Measurements from ENCODE around the gene ABI3BP.

Gene ABI3BP

GRCh38 chr3:100781301-100781700, 211.9 kb downstream of the ABI3BP start:
- Histone ChIP-seq H2AFZ (ENCODE audit: low read length, unreplicated experiment) (no peak overlapping the region), H3K27ac (ENCODE audit: low read depth, low read length) (no peak overlapping the region), H3K4me1 (ENCODE audit: control insufficient read depth, insufficient read depth, low read length, unreplicated experiment) (peaks cover 12% of the 10 kb centered on the region), H3K4me3 (ENCODE audit: low read depth, low read length) (no peak overlapping the region), H3K36me3 (ENCODE audit: insufficient read depth, low read length) (peaks cover 12% of the 10 kb centered on the region), H3K79me2 (ENCODE audit: control insufficient read depth, insufficient read depth, low read length, unreplicated experiment) (no peaks in the 10 kb centered on the region), H3K27me3 (ENCODE audit: insufficient read depth, low read length) (no peaks in the 10 kb centered on the region)

- Histone ChIP-seq H3K36me3 (ENCODE audit: insufficient read depth, low read length) (peaks cover 2% of the 10 kb centered on the region), H3K79me2 (ENCODE audit: control insufficient read depth, insufficient read depth, low read length, unreplicated experiment) (no peaks in the 10 kb centered on the region), H3K27ac (ENCODE audit: low read depth, low read length) (no peak overlapping the region), H3K4me1 (ENCODE audit: control insufficient read depth, insufficient read depth, low read length, unreplicated experiment) (peaks cover 12% of the 10 kb centered on the region), H3K27me3 (ENCODE audit: insufficient read depth, low read length) (no peaks in the 10 kb centered on the region), H3K4me3 (ENCODE audit: low read depth, low read length) (no peak overlapping the region), H2AFZ (ENCODE audit: low read length, unreplicated experiment) (no peak overlapping the region)
Measured at GRCh38 chr3:100780071-100780622, 213.1 kb downstream of the ABI3BP start.

- Histone ChIP-seq H3K27ac (ENCODE audit: low read depth, low read length) (no peak overlapping the region), H3K36me3 (ENCODE audit: insufficient read depth, low read length) (no peaks in the 10 kb centered on the region), H3K27me3 (ENCODE audit: insufficient read depth, low read length) (no peaks in the 10 kb centered on the region), H3K79me2 (ENCODE audit: control insufficient read depth, insufficient read depth, low read length, unreplicated experiment) (no peaks in the 10 kb centered on the region), H3K4me3 (ENCODE audit: low read depth, low read length) (no peak overlapping the region), H2AFZ (ENCODE audit: low read length, unreplicated experiment) (no peak overlapping the region), H3K4me1 (ENCODE audit: control insufficient read depth, insufficient read depth, low read length, unreplicated experiment) (peaks cover 12% of the 10 kb centered on the region)
Measured at GRCh38 chr3:100779480-100779879, 213.7 kb downstream of the ABI3BP start.

- Histone ChIP-seq H3K27me3 (ENCODE audit: insufficient read depth, low read length) (no peaks in the 10 kb centered on the region), H2AFZ (ENCODE audit: low read length, unreplicated experiment) (no peak overlapping the region), H3K79me2 (ENCODE audit: control insufficient read depth, insufficient read depth, low read length, unreplicated experiment) (no peaks in the 10 kb centered on the region), H3K36me3 (ENCODE audit: insufficient read depth, low read length) (0 out of 2 replicates have a peak, but pooled peaks cover 8% of the 10 kb centered on the region), H3K4me3 (ENCODE audit: low read depth, low read length) (no peak overlapping the region), H3K27ac (ENCODE audit: low read depth, low read length) (peak overlapping the region; percentile 33; the same call in 1 of the 2 replicates), H3K4me1 (ENCODE audit: control insufficient read depth, insufficient read depth, low read length, unreplicated experiment) (peaks cover 8% of the 10 kb centered on the region)
Measured at GRCh38 chr3:100777271-100777670, 215.9 kb downstream of the ABI3BP start.

GRCh38 chr3:100776746-100777145, 216.5 kb downstream of the ABI3BP start:
- Histone ChIP-seq H3K27ac (ENCODE audit: low read depth, low read length) (peak overlapping the region; percentile 33; the same call in 1 of the 2 replicates), H3K27me3 (ENCODE audit: insufficient read depth, low read length) (no peaks in the 10 kb centered on the region), H2AFZ (ENCODE audit: low read length, unreplicated experiment) (no peak overlapping the region), H3K4me1 (ENCODE audit: control insufficient read depth, insufficient read depth, low read length, unreplicated experiment) (peaks cover 7% of the 10 kb centered on the region), H3K4me3 (ENCODE audit: low read depth, low read length) (no peak overlapping the region), H3K79me2 (ENCODE audit: control insufficient read depth, insufficient read depth, low read length, unreplicated experiment) (no peaks in the 10 kb centered on the region), H3K36me3 (ENCODE audit: insufficient read depth, low read length) (0 out of 2 replicates have a peak, but pooled peaks cover 8% of the 10 kb centered on the region)

GRCh38 chr3:100776097-100776729, 217.0 kb downstream of the ABI3BP start:
- Histone ChIP-seq H3K4me1 (ENCODE audit: control insufficient read depth, insufficient read depth, low read length, unreplicated experiment) (peaks cover 2% of the 10 kb centered on the region), H3K4me3 (ENCODE audit: low read depth, low read length) (no peak overlapping the region), H2AFZ (ENCODE audit: low read length, unreplicated experiment) (no peak overlapping the region), H3K36me3 (ENCODE audit: insufficient read depth, low read length) (0 out of 2 replicates have a peak, but pooled peaks cover 8% of the 10 kb centered on the region), H3K27me3 (ENCODE audit: insufficient read depth, low read length) (no peaks in the 10 kb centered on the region), H3K27ac (ENCODE audit: low read depth, low read length) (no peak overlapping the region), H3K79me2 (ENCODE audit: control insufficient read depth, insufficient read depth, low read length, unreplicated experiment) (no peaks in the 10 kb centered on the region)

GRCh38 chr3:100775669-100776068, 217.6 kb downstream of the ABI3BP start:
- Histone ChIP-seq H2AFZ (ENCODE audit: low read length, unreplicated experiment) (no peak overlapping the region), H3K27ac (ENCODE audit: low read depth, low read length) (no peak overlapping the region), H3K4me3 (ENCODE audit: low read depth, low read length) (no peak overlapping the region), H3K36me3 (ENCODE audit: insufficient read depth, low read length) (0 out of 2 replicates have a peak, but pooled peaks cover 8% of the 10 kb centered on the region), H3K4me1 (ENCODE audit: control insufficient read depth, insufficient read depth, low read length, unreplicated experiment) (no peaks in the 10 kb centered on the region), H3K27me3 (ENCODE audit: insufficient read depth, low read length) (no peaks in the 10 kb centered on the region), H3K79me2 (ENCODE audit: control insufficient read depth, insufficient read depth, low read length, unreplicated experiment) (no peaks in the 10 kb centered on the region)

- Histone ChIP-seq H2AFZ (ENCODE audit: low read length, unreplicated experiment) (no peak overlapping the region), H3K27me3 (ENCODE audit: insufficient read depth, low read length) (no peaks in the 10 kb centered on the region), H3K4me1 (ENCODE audit: control insufficient read depth, insufficient read depth, low read length, unreplicated experiment) (no peaks in the 10 kb centered on the region)
Measured at GRCh38 chr3:100775226-100775625, 218.0 kb downstream of the ABI3BP start.

GRCh38 chr3:100769693-100770092, 223.5 kb downstream of the ABI3BP start:
- Histone ChIP-seq H2AFZ (ENCODE audit: low read length, unreplicated experiment) (no peak overlapping the region), H3K36me3 (ENCODE audit: insufficient read depth, low read length) (peaks cover 8% of the 10 kb centered on the region), H3K4me1 (ENCODE audit: control insufficient read depth, insufficient read depth, low read length, unreplicated experiment) (no peaks in the 10 kb centered on the region), H3K4me3 (ENCODE audit: low read depth, low read length) (no peak overlapping the region), H3K27ac (ENCODE audit: low read depth, low read length) (no peak overlapping the region), H3K27me3 (ENCODE audit: insufficient read depth, low read length) (no peaks in the 10 kb centered on the region), H3K79me2 (ENCODE audit: control insufficient read depth, insufficient read depth, low read length, unreplicated experiment) (no peaks in the 10 kb centered on the region)

More at GRCh38 chr3:100775226-100775625, 218.0 kb downstream of the ABI3BP start:
- Histone ChIP-seq H3K79me2 (ENCODE audit: control insufficient read depth, insufficient read depth, low read length, unreplicated experiment) (no peaks in the 10 kb centered on the region), H3K36me3 (ENCODE audit: insufficient read depth, low read length) (0 out of 2 replicates have a peak, but pooled peaks cover 8% of the 10 kb centered on the region), H3K27ac (ENCODE audit: low read depth, low read length) (no peak overlapping the region), H3K4me3 (ENCODE audit: low read depth, low read length) (no peak overlapping the region)

- no peak overlapping the region for H3K27ac ChIP-seq (ENCODE audit: low read depth, low read length)
- H3K79me2 ChIP-seq (ENCODE audit: control insufficient read depth, insufficient read depth, low read length, unreplicated experiment) = no peaks in the 10 kb centered on the region
- no peaks in the 10 kb centered on the region; the same call in none of the 2 replicates for H3K36me3 ChIP-seq (ENCODE audit: insufficient read depth, low read length)
- no peak overlapping the region for H2AFZ ChIP-seq (ENCODE audit: low read length, unreplicated experiment)
- H3K4me3 ChIP-seq (ENCODE audit: low read depth, low read length) = no peak overlapping the region
- no peaks in the 10 kb centered on the region for H3K4me1 ChIP-seq (ENCODE audit: control insufficient read depth, insufficient read depth, low read length, unreplicated experiment)
- H3K27me3 ChIP-seq (ENCODE audit: insufficient read depth, low read length) = no peaks in the 10 kb centered on the region
Measured at GRCh38 chr3:100766069-100766468, 227.2 kb downstream of the ABI3BP start.

- Histone ChIP-seq H3K27ac (ENCODE audit: low read depth, low read length) (no peak overlapping the region), H3K36me3 (ENCODE audit: insufficient read depth, low read length) (no peaks in the 10 kb centered on the region; the same call in none of the 2 replicates), H3K4me1 (ENCODE audit: control insufficient read depth, insufficient read depth, low read length, unreplicated experiment) (no peaks in the 10 kb centered on the region), H3K79me2 (ENCODE audit: control insufficient read depth, insufficient read depth, low read length, unreplicated experiment) (no peaks in the 10 kb centered on the region), H3K4me3 (ENCODE audit: low read depth, low read length) (no peak overlapping the region), H2AFZ (ENCODE audit: low read length, unreplicated experiment) (no peak overlapping the region), H3K27me3 (ENCODE audit: insufficient read depth, low read length) (no peaks in the 10 kb centered on the region)
Measured at GRCh38 chr3:100765437-100765975, 227.7 kb downstream of the ABI3BP start.
